Stimulated activated CD4-positive, alpha-beta T cell treated with anti-CD3 and anti-CD28 coated beads, Interleukin-4, amount 100 ng/mL, for 4 hours (primary cell): ENCODE data around the gene NUP188.
"Not testable (repeated sequence)": the region's sequence is repeated elsewhere in the genome, so short reads cannot be mapped to it uniquely, and the experiment has no call there.

Source experiments
- DNase-seq, 2 experiments: peaks; one replicate each; pipeline ENCODE4 v3.0.0-alpha.2; 2020

Gene NUP188

DNA sequence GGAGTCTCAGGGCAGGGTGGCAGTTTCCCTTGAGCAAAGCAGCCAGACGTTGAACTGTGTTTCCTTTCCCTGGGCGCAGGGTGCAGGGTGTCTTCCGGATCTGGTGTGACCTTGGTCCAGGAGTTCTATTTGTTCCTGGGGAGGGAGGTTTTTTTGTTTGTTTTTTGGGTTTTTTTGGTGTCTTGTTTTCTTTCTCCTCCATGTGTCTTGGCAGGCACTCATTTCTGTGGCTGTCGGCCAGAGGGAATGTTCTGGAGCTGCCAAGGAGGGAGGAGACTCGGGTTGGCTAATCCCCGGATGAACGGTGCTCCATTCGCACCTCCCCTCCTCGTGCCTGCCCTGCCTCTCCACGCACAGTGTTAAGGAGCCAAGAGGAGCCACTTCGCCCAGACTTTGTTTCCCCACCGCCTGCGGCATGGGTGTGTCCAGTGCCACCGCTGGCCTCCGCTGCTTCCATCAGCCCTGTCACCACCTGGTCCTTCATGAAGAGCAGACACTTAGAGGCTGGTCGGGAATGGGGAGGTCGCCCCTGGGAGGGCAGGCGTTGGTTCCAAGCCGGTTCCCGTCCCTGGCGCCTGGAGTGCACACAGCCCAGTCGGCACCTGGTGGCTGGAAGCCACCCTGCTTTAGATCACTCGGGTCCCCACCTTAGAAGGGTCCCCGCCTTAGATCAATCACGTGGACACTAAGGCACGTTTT is 30.2 kb upstream of the NUP188 start:
- no peak for DNase-seq

DNA sequence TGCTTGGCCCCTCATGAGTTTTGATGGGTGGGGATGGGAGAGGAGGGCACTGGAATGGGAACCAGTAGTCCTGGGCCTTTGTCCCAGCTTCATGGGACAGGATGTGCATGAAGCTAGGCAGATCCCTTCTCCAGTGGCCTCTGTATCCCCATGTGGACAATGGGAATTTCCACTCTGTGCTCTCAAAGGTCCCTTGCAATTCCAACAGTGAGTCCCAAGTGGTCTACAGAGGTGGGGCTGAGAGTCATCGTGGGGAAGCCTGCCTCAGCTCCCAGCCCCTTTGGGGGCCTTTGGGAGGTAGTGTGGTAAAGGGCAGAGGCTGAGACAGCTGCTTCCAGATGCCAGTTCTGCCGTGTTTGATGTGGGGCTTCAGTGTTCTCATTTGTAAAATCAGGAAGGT is 28.6 kb upstream of the NUP188 start:
- DNase-seq = no peak

DNA sequence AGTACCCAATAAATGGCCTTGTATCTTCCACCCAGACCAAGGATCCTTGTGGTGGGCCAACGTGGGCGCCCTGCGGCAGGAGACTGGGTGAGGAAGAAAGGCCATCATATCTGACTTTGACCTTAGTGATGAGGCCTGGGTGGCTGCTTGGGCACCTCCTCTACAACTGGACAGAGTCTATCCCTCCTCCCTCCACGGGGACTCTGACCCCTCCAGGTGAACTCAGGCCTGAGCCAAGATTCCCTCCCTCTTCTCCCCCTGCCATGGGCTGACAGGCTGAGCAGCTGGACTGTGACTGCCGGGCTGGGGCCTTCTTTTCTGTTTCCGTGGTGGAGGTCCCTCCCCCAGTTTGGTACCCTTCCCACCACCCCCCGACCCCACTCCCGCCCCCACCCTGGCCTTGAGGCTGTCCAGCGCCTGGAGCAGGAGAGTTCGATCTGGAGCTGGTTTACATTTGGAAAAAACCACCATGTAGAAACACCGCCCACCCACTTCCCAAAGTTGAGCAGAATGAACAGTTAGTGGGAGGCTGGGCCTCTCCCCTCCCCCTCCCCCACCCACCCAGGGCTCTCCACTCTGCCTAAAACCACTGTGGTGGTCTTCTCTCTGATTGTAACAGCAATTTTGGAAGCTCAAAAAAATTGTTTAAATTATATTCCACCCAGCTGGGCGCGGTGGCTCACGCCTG is 28.0 kb upstream of the NUP188 start:
- DNase-seq = no peak

DNA sequence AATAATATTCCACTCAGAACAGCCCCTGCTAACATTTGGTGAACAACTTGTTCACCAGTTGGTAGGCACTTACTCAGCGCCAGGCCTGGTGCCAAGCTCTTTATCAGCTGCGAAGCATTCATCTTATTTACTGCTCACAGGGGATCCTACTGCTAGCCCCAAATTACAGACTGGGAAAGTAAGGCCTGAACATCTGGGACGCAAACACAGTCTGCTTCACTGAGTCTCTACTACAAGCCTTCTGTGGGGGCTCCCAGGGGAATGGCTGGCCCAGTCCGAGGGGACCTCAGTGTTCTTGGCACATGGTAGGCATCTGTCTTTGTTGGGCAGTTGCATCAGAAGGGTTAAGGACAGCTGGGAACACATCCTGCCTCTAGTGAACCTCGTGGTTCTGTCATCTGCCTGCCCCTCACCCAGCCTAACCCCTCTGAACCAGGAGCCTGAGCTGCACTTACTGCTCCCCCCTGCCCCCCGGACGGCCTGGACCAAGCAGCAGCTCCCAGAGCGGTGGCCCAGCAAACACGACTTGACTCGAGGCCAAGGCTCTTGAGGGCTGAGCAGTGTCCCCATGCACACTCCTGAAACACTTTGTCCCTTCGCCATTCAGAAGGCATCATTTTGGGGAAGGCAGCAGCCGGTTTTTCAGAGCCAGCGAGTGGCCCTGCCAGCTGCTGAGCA is 27.0 kb upstream of the NUP188 start, which contains the start of gene PHYHD1:
Gene PHYHD1 (plus strand): TSS at position 602 of the 678 bp plus-strand sequence. CDS start 1,342 bp downstream, outside the sequence.
- DNase-seq = no peak

DNA sequence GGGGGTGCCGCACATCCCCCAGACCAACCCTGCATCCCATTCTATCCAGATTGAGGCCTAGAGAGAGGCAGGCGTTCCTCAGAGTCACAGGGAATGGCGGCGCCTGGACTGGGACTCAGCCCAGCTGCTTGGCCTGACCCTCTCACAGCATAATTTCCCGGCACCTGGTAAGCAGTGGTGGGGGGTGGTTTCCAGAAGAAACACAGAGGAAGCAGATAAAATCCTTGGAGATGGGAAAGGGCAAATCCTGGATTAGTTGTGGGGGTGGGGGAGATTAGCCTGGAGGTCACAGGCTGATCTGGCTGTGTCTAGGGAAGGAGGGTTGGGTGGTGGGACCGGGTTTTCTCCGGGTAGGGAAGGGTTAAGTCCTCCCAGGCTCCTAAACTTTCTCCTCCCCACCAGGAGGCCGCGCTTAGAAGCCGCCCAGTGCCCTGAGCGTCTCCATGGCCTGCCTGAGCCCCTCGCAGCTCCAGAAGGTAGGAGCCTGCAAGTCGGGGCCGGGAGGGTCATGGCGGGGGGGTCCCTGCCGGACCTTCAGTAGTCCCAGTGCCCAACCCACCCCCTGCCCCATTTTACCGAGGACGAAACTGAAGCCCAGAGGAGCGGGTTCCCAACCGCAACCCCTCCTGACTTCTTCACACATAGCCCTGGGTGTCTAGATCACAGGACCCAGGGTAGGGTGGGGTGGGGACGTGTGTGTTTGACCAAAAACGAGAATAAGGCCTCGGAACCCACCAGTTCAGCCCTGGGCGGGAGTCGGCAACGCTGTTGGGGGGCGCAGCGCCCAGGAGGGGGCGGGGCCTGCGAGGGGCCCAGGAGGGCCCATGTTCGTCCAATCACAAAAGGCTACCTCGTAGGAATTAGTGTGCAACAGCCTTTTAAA is 25.4 kb upstream of the NUP188 start:
- no peak for DNase-seq

DNA sequence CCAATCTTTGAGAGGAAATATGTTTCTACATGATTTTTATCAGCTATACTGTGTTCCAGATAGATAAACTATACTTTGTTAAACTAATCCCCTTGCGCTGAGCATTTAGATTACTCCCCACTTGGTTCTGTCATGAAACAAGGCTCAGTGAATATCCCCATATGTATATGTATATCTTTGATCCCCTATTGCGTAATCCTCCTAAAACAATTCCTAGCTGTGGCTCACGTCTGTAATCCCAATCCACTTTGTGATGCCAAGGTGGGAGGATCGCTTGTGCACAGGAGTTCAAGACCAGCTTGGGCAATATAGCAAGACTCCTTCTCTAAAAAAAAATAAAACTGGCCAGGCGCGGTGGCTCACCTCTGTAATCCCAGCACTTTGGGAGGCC is 24.0 kb upstream of the NUP188 start:
- DNase-seq = no peak

DNA sequence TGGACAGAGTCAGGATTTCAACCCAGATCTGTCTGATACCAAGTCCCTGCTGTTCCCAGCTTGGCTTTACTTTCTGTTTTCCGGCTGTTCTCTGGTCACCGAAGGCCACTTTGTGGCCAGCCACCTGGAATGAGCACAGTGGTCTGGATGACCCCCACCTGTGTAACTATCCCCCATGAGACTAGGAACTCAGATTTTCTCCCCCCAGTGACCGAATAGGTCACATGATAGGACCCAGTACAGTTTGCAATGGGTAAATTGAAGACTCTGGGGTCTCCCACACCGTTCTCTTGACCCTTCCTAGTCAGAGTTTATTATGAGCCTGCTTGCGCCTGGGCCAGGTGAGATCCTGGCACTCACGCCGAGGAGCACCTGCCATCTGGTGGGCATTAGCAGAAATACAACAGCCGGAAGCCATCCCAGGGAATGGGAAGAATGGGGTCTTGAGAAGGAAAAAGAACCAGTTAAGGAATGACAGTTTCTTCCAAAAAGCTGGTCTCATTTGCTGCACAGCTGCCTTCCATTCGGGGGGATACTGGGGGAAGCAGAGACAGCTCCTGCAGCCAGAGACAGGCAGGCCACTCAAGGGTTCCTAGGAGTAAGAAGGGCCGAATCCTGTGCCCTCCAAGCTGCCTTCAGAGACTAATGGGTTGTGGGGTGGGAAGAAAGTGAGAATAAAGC is 19.6 kb upstream of the NUP188 start:
- peak; percentile 27 to 47 for DNase-seq

DNA sequence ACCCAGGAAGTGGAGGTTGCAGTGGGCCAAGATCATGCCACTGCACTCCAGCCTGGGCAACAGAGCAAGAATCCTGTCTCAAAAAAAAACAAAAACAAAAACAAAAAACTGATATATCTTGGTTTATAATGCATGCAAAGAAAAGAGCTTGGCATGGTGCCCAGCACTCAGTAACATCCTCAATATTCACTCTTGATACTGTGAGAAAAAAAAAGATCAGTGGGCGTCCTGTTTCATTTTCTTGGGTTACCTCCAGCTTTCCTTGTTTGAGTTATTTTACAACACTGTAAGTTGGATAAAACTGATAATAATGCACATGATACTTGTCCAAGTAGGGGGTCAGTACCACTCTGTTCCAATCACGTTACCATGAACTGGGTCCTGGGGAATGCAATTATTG is 18.9 kb upstream of the NUP188 start:
- no peak for DNase-seq

DNA sequence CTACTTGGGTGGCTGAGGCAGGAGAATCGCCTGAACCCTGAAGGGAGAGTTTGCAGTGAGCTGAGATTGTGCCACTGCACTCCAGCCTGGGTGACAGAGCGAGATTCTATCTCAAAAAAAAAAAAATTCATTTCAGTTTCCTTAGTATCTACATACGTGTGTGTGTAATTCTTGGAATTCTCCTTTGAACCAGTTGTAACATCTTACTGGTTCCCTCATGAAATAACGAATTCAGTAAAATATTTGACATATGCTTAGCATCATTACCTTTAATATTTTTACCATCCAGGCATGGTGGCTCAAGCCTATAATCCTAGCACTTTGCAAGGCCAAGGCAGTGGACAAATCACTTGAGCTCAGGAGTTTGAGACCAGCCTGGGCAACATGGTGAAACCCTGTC is 17.9 kb upstream of the NUP188 start:
- DNase-seq = no peak

DNA sequence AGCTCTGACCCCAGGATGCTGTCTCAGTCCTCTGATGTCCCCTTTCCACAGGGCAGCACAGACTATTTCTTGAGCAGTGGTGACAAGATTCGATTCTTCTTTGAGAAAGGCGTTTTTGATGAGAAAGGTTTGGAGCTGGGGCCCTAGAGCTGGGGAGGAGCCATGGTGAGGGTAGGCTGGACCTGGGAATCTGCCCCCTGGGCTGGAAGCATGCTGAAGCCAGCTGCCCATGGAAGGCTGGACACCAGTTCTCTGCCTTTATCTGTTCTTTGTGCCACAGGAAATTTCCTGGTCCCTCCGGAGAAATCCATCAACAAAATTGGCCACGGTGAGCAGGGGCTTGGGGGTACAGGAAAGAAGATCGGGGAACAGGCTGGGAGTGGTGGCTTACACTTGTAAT is 13.8 kb upstream of the NUP188 start:
- DNase-seq = no peak

DNA sequence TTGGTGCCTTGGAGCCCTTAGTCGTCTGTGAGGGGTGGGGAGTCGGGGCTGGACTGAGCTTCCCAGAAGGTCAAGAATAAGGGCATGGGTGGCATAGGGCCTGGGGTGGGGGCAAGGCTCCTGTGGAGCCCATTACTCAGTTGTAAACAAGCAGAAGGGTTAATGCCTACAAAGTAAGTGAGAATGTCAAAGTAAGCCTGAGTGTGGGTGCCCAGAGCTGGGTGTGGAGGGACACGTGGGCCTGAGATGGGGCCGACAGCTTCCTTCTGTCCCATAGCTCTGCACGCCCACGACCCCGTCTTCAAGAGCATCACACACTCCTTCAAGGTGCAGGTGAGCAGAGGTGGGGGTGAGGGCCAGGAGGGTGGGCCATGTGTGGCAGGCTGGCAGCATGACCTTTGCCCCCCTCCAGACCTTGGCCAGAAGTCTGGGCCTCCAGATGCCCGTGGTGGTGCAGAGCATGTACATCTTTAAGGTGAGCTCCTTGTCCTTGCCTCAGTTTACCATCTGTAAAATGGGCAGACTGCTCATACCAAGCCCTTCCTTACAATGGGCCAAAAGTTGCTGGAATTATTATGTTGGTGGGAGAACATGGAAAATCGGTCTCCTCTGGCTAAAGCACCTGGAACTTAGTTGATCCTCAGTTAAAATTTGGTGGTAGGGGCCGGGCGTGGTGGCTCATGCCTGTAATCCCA is 11.2 kb upstream of the NUP188 start:
- DNase-seq = no peak

DNA sequence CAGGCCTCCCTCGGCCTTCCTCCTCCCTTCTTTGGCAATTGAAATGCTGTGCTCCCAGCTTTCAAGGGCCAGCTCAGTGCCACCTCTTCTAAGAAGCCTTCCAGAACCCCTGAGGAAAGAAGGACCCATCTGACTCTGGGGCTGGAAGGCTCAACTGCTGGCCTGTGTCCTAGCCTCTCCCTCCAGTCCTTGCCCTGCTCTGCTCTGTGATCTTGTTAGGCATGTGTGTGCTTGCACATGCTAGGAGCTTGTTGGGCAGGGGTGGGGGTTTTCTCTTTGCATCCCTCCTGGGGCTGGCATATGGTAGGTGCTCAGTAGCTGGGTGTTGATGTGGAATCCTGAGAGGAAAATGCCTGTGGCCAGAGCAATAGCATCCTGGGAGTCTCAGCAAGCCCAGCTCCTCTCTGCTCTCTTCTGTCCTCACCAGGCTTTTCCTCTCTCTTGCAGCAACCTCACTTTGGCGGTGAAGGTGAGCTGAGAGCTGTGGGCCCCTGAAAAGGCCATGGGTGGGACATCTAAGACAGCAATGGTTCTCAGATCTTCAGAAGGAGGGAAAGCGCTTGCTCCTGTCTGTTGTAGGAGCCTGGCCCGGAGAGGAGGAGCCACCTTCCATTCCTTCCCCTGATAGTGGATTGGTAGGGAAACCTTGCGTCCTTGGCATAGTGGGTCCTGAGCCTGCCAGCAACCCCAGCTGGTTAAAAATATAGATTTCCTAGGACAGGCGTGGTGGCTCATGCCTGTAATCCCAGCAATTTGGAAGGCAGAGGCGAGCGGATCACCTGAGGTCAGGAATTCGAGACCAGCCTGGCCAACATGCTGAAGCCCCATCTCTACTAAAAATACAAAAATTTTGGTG is 10.0 kb upstream of the NUP188 start:
- no peak for DNase-seq

DNA sequence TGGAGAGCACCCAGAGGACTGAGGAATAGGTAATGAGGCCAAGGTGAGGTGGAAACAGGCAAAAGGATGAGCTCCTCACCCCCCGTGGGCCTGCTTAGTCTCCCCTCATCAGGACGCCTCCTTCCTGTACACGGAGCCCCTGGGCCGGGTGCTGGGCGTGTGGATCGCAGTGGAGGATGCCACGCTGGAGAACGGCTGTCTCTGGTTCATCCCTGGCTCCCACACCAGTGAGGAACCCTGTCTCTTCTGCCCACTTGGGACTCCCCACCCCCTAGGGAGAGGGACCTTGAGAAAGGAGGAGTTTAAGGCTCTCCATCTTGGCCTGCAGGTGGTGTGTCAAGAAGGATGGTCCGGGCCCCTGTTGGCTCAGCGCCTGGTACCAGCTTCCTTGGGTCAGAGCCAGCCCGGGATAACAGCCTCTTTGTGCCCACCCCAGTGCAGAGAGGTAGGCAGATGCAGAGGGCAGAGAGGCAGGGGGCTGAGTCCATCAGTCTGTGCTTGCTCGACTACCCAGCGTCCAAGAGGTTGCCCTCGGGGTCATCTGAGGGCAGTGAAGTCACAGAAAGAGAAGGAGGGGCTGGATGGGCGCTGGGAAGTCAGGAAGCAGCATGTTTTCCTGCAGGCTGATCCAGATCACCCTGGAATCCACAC is 7.1 kb upstream of the NUP188 start:
- DNase-seq = no peak

DNA sequence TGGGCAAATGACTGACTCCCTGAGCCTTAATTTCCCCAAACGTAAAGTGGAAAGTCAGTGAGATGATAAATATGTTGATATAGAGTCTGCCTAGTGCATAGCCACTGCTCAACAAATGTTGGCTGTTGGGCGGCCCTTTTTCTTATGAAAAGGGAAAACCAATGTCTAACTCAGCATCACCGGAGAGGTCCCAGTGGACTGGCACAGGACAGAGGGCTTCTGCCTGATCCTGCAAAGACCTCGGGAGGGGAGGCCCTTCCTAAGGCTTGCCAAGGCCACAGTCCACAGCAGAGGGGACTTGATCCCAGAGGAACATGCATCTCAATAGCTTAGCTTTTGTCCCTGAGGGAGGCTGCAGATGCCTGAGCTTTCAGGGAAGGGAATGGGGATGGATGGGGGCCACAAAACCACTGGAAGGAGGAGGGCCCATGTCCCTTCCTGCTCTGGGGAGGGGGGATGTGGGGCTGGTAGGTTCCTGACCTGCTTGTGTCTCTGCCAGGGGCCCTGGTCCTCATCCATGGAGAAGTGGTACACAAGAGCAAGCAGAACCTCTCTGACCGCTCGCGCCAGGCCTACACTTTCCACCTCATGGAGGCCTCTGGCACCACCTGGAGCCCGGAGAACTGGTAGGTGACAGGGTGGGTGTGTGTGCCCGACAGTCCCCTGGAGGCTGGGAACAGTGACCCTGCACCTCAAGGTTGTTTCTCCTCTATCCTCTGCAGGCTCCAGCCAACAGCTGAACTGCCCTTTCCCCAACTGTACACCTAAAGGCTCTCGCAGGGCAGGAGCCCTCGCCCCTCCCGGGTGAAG is 6.3 kb upstream of the NUP188 start:
- no peak for DNase-seq

DNA sequence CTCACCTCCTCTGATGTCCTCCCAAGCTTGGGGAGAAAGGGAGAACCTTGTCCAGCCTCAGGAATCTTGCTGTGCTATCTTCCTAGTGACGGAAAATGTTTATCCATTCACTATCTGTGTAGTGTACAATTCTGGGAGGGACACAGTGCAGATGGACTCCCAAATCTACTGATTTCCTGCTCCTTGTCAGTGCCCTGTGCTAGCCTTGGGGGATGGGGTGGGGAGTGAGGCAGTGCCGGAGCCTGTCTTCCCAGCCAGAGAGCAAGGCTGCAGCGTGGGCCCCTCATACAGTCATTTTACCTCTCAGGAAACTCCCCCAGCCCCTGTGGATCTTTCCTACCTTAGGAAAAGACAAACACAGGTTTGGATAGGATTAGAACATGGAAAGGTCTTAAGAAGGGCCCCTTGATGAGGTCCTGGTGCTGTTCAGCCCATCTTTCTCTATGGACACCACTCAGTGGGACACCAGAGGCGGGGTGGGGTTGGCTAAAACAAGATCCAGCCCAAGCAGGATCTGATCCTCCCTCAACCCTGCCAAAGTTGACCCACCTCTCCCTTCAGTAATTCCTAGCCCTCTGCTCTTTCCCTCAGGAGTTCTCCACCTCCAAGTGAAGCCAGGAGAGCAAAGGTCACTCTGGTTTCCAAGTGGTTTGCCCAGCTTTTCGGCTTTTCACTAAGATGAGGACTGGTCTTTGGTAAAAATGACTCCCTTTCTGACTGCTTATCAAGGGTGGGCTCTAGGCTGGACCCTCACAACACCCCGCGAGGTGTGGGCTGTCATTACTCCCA is 3.5 kb upstream of the NUP188 start:
- no peak for DNase-seq

DNA sequence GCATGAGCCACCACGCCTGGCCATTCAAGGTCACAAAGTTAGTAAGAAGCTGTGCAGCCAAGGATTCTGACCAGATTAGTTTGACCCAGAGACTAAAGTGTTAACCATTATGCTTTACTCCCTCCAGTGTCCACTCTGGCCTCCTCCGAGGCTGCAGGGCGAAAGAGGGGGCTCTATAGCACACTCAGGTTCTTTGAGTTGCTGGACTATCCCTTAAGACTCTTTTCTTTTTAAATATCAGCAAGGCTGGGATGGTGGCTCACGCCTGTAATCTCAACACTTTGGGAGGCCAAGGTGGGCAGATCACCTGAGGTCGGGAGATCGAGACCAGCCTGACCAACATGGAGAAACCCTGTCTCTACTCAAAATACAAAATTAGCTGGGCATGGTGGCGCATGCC is 2.5 kb upstream of the NUP188 start:
- DNase-seq = not testable (repeated sequence)

DNA sequence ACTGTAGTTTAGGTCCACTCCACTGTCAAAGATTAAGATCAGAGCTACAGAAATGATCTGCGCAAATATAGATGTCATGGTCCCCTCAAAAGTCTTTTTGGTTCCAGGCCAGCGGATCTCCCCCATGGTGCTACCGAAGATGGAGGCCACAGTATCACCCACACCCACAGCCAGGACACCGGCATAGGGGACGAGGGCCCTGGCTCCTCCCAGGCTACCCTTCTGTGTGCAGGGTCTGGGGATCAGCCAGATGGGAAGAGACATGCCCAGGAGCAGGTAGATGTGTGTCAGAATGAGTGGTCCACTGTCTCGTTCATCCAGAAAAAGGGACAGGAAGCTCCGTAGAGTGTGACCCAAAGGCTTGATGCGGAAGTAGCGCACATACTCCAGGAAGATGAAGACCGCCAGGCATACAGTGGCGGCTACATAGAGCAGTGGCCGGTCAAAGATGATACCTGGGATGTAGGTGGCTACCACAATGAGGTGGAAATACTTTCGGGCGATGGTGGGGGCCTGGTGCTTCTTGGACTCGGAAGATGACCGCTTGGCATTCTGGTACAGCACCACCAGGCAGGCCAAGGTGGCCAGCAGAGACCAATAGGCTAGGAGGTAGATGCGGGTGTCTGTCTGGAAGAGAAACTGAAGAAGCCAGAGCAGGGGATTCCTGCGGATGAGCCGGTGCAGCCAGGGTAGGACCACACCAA is 1.5 kb upstream of the NUP188 start:
- DNase-seq = no peak
